ENCODE data around the gene PGAP6.

- TF ChIP-seq CTCF (IDR thresholded peaks at IDR 0.05; ENCODE audit: low read length) (no peak), EZH2 (optimal IDR thresholded peaks at IDR 0.05; ENCODE audit: low read depth, low read length) (no peak), EZH2phosphoT487 (IDR thresholded peaks at IDR 0.05; ENCODE audit: low read length) (no peak)
Observed at GRCh38 chr16:397135-397661, 15.4 kb upstream of the PGAP6 start, which contains the start of gene NME4.

All from MM.1S (cell line).